PC-9 (cell line): ENCODE data around the gene FARP1. TPM values are rescaled to one million over a fixed set of nuclear protein-coding genes. Genes with fewer than 3 reads are reported as not detected.

Source experiments
- BruUV-seq: library from RNA; stranded (reverse); fragments of 400-500 nt; replicated peaks from 2 replicates; lab custom pipeline; 2021; lab: Mats Ljungman, UMichigan
- CTCF ChIA-PET: fragments of 300-600 bp; sonication (Branson Sonifier 250); formaldehyde crosslinking; loops from one replicate; lab custom pipeline; 2022; ENCODE audit warnings: antibody characterized with exemption; lab: Charles Lee
- POLR2A ChIA-PET: fragments of 300-600 bp; sonication (Branson Sonifier 250); formaldehyde crosslinking; loops from one replicate; lab custom pipeline; 2022; ENCODE audit warnings: antibody characterized with exemption; ENCODE audit not compliant: unreplicated experiment; lab: Charles Lee
- DNase-seq, 2 experiments: peaks; one replicate each; pipeline versions ENCODE4 v3.0.0 to v3.0.0-alpha.2; 2015 to 2022; ENCODE audit warnings: mixed read lengths in 1 of 2
- H2AFZ ChIP-seq: fragments of 200-600 bp; sonication (generic); 2 replicates; pipeline ENCODE4 v1.8.1; 2017; ENCODE audit warnings: antibody characterized with exemption
- H3F3A ChIP-seq: fragments of 200-600 bp; sonication (generic); 2 replicates; pipeline ENCODE4 v1.8.1; 2017; ENCODE audit warnings: antibody characterized with exemption, mild to moderate bottlenecking, low read depth; ENCODE audit not compliant: insufficient read depth
- H3K27ac ChIP-seq: fragments of 200-600 bp; sonication (generic); 2 replicates; pipeline ENCODE4 v1.6.1; 2016; ENCODE audit warnings: mixed run types
- H3K27me3 ChIP-seq: fragments of 200-600 bp; sonication (generic); 2 replicates; pipeline ENCODE4 v1.6.1; 2016; ENCODE audit warnings: low read depth, mixed run types; ENCODE audit not compliant: insufficient read depth
- H3K36me3 ChIP-seq: fragments of 200-600 bp; sonication (generic); 2 replicates; pipeline ENCODE4 v1.6.1; 2016; ENCODE audit warnings: low read depth, mixed run types
- H3K4me1 ChIP-seq: fragments of 200-600 bp; sonication (generic); replicated peaks from 2 replicates; pipeline ENCODE4 v1.6.1; 2016; ENCODE audit warnings: mixed run types; ENCODE audit not compliant: insufficient read depth
- H3K4me2 ChIP-seq: fragments of 200-600 bp; sonication (generic); 2 replicates; pipeline ENCODE4 v1.6.1; 2017; ENCODE audit warnings: mixed run types
- H3K4me3 ChIP-seq: fragments of 200-600 bp; sonication (generic); 2 replicates; pipeline ENCODE4 v1.6.1; 2016; ENCODE audit warnings: mixed run types
- H3K79me2 ChIP-seq: fragments of 200-600 bp; sonication (generic); 2 replicates; pipeline ENCODE4 v1.6.1; 2017; ENCODE audit warnings: low read depth, mixed run types
- H3K9me2 ChIP-seq: fragments of 200-600 bp; sonication (generic); 2 replicates; pipeline ENCODE4 v1.8.1; 2017; ENCODE audit warnings: mild to moderate bottlenecking; ENCODE audit not compliant: insufficient read depth
- H3K9me3 ChIP-seq: fragments of 200-600 bp; sonication (generic); 2 replicates; pipeline ENCODE4 v1.8.1; 2016; ENCODE audit warnings: low read depth; ENCODE audit not compliant: insufficient read depth
- H4K20me1 ChIP-seq: fragments of 200-600 bp; sonication (generic); 2 replicates; pipeline ENCODE4 v1.8.1; 2017; ENCODE audit not compliant: insufficient read depth
- EZH2 ChIP-seq: fragments of 200-600 bp; sonication (generic); IDR thresholded peaks from 2 replicates; pipeline ENCODE4 v1.8.0; 2017; ENCODE audit warnings: antibody characterized with exemption, low read depth
- intact Hi-C: fragments of 100-400 bp; cut with micrococcal nuclease; formaldehyde crosslinking; loops from one replicate; pipeline ENCODE4 v1.10.0; 2022; ENCODE audit not compliant: unreplicated experiment
- total RNA-seq: library from RNA; stranded (reverse); gene quantifications from 2 replicates; pipeline ENCODE4 v1.2.3, GENCODE V29; 2021
- TF ChIP-seq, protein P1 (sequence below): fragments of 200-600 bp; sonication (generic); conservative IDR thresholded peaks from 2 replicates; pipeline ENCODE4 v1.6.1; 2017; ENCODE audit warnings: mixed run types, antibody characterized with exemption, mild to moderate bottlenecking, moderate library complexity

FARP1 gene
- total RNA-seq, 1 experiment from 2014 or later = 62.1 TPM

DNA sequence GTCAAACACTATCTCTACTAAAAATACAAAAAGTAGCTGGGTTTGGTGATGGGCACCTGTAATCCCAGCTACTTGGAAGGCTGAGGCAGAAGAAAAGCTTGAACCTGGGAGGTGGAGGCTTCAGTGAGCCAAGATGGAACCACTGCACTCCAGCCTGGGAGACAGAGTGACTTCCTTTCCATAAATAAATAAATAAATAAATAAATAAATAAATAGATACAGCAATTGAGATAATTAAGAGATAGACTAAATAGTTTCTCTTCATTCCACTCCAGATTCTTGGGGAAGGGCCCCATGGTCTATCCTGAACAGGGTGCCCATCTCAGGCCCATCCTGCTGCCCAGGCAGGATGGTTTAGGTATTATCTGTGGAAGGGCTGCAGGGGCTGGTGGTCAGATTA lies 24.0 kb upstream of the FARP1 start:
- no peaks in the 10 kb centered on the region for H4K20me1 ChIP-seq
- ChIA-PET POLR2A (no interaction called here), CTCF (interaction anchor here (0.6 kb wide), 1 partner anchor 177 kb away, joined by 3 read pairs; no protein-coding TSS in a partner anchor)
- no peak overlapping the region for H3K4me2 ChIP-seq
- H2AFZ ChIP-seq = no peak overlapping the region
- H3F3A ChIP-seq = no peaks in the 10 kb centered on the region
- H3K27ac ChIP-seq = no peak overlapping the region
- no peaks in the 10 kb centered on the region for H3K9me2 ChIP-seq
- no peaks in the 10 kb centered on the region for H3K4me1 ChIP-seq
- H3K27me3 ChIP-seq = no peaks in the 10 kb centered on the region
- no peak for TF ChIP-seq EZH2
- TF ChIP-seq, protein P1, sequence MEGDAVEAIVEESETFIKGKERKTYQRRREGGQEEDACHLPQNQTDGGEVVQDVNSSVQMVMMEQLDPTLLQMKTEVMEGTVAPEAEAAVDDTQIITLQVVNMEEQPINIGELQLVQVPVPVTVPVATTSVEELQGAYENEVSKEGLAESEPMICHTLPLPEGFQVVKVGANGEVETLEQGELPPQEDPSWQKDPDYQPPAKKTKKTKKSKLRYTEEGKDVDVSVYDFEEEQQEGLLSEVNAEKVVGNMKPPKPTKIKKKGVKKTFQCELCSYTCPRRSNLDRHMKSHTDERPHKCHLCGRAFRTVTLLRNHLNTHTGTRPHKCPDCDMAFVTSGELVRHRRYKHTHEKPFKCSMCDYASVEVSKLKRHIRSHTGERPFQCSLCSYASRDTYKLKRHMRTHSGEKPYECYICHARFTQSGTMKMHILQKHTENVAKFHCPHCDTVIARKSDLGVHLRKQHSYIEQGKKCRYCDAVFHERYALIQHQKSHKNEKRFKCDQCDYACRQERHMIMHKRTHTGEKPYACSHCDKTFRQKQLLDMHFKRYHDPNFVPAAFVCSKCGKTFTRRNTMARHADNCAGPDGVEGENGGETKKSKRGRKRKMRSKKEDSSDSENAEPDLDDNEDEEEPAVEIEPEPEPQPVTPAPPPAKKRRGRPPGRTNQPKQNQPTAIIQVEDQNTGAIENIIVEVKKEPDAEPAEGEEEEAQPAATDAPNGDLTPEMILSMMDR = no peak
- H3K79me2 ChIP-seq = no peaks in the 10 kb centered on the region
- BruUV-seq = no TSS peak
- intact Hi-C loops = no loop called here
- no peak overlapping the region for H3K4me3 ChIP-seq
- H3K9me3 ChIP-seq = no peaks in the 10 kb centered on the region
- no peak for DNase-seq
- H3K36me3 ChIP-seq = no peaks in the 10 kb centered on the region

DNA sequence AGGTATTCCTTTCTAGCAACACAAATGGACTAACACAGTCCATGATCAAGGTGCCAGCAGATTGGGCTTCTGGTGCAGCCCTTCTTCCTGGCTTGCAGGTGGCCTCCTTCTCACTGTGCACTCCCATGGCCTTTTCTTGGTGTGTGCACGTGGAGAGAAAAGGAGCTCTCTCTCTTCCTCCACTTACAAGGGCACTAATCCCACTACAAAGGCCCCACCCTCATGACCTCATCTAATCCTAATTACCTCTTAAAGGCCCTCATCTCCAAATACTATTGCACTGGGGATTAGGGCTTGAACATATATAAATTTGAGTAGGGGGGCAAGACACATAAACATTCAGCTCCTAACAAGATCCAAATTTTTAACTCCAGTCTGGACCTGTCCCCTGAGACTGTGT lies 19.7 kb upstream of the FARP1 start:
- TF ChIP-seq, protein P1 = no peak
- TF ChIP-seq EZH2 = no peak
- ChIA-PET CTCF (no interaction called here), POLR2A (no interaction called here)

DNA sequence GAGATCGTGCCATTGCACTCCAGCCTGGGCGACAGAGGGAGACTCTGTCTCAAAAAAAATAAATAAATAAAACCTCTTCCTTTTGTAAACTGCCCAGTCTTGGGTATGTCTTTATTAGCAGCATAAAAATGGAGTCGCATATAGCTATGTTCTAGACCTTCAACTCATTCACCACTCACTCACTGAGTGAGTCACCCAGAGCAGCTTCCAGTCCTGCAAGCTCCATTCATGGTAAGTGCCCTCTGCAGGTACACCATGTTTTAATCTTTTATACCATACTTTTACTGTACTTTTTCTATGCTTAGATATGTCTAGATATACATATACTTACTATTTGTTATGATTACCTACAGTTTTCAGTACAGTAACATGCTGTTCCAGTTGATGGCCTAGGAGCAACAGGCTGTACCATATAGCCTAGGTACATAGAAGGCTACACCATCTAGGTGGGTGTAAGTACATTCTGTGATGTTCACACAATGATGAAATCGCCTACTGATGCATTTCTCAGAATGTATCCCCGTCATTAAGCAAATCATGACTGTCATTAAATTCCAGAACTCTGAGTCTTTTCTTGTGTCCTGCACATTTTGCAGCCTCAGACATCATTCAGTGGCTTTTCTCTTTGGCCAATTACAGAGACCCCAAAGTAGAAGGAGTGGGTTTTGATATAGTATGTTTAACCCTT lies 13.7 kb upstream of the FARP1 start:
- Histone ChIP-seq H3K9me2 (no peaks in the 10 kb centered on the region), H4K20me1 (no peaks in the 10 kb centered on the region), H3K4me2 (no peak overlapping the region), H3K9me3 (no peaks in the 10 kb centered on the region; the same call in 1 of the 2 replicates), H3K79me2 (no peaks in the 10 kb centered on the region), H3F3A (no peaks in the 10 kb centered on the region), H3K36me3 (no peaks in the 10 kb centered on the region), H3K4me3 (no peak overlapping the region), H3K4me1 (no peaks in the 10 kb centered on the region), H2AFZ (no peak overlapping the region), H3K27me3 (no peaks in the 10 kb centered on the region), H3K27ac (no peak overlapping the region)
- DNase-seq = peak in 1 of 2 experiments; percentile 36
- intact Hi-C loops = no loop called here
- ChIA-PET CTCF (no interaction called here), POLR2A (no interaction called here)
- TF ChIP-seq, protein P1 = no peak
- no peak for TF ChIP-seq EZH2
- BruUV-seq = no TSS peak

More for the DNA sequence above, 19.7 kb upstream of the FARP1 start:
- H3K27ac ChIP-seq = no peak overlapping the region
- no peaks in the 10 kb centered on the region for H3K36me3 ChIP-seq
- no peaks in the 10 kb centered on the region; the same call in 1 of the 2 replicates for H3K9me3 ChIP-seq
- H3K9me2 ChIP-seq = no peaks in the 10 kb centered on the region
- H3K4me1 ChIP-seq = no peaks in the 10 kb centered on the region
- no peak overlapping the region for H3K4me3 ChIP-seq
- DNase-seq = no peak
- H3K27me3 ChIP-seq = no peaks in the 10 kb centered on the region
- H3K79me2 ChIP-seq = no peaks in the 10 kb centered on the region
- H4K20me1 ChIP-seq = no peaks in the 10 kb centered on the region
- BruUV-seq = no TSS peak
- H2AFZ ChIP-seq = no peak overlapping the region
- intact Hi-C loops = no loop called here
- no peak overlapping the region for H3K4me2 ChIP-seq
- no peaks in the 10 kb centered on the region for H3F3A ChIP-seq
